ENCODE measurements around the gene ZSWIM8.
A peak's percentile ranks its signal among the peaks of the same experiment; 100 is the strongest.
"Not testable (repeated sequence)": the region's sequence is repeated elsewhere in the genome, so short reads cannot be mapped to it uniquely, and the experiment has no call there.

ZSWIM8 gene

GRCh38 chr10:73785721-73786511 lies 510 bp downstream of the ZSWIM8 start:
- peaks cover 23% of the 10 kb centered on the region for H3K36me3 Mint-ChIP-seq (ENCODE audit: low read depth)
- peaks cover 52% of the 10 kb centered on the region for H3K4me1 Mint-ChIP-seq (ENCODE audit: low read depth)
- peak overlapping the region; percentile 96 for H3K27ac Mint-ChIP-seq
- no peaks in the 10 kb centered on the region for H3K27me3 Mint-ChIP-seq
- H3K4me3 Mint-ChIP-seq, result peak overlapping the region; percentile 96
- no peaks in the 10 kb centered on the region for H3K9me3 Mint-ChIP-seq

GRCh38 chr10:73786512-73786885 lies 1.1 kb downstream of the ZSWIM8 start:
- Mint-ChIP-seq H3K27me3 (no peaks in the 10 kb centered on the region), H3K4me1 (ENCODE audit: low read depth) (peaks cover 49% of the 10 kb centered on the region), H3K9me3 (no peaks in the 10 kb centered on the region), H3K27ac (peak overlapping the region; percentile 96), H3K4me3 (peak overlapping the region; percentile 96), H3K36me3 (ENCODE audit: low read depth) (peaks cover 29% of the 10 kb centered on the region)

DNA sequence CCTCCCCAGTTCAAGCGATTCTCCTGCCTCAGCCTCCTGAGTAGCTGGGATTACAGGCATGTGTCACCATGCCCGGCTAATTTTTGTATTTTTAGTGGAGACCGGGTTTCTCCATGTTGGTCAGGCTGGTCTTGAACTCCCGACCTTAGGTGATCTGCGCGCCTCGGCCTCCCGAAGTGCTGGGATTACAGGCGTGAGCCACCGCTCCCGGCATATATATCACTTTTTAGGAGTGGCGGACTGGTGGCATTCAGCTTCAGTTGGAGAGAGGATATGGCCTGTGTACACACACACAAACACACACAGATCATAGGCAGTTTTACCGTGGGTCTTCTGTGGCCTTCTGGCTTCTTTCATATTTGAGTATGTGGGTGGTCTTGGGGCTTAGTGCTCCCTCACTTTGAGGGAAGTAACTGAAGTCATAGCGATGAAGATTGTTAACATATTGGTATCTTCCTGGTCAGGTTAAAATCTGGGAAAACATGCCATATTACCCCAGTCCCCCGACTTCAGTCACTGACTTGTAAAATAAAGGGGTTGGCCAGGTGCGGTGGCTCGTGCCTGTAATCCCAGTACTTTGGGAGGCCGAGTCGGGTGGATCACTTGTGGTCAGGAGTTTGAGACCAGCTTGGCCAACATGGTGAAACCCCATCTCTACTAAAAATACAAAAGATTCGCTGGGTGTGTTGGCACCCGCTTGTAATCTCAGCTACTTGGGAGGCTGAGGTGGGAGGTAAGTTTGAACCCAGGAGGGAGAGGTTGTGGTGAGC lies 1.8 kb downstream of the ZSWIM8 start:
- not testable (repeated sequence) for H3K4me3 Mint-ChIP-seq

DNA sequence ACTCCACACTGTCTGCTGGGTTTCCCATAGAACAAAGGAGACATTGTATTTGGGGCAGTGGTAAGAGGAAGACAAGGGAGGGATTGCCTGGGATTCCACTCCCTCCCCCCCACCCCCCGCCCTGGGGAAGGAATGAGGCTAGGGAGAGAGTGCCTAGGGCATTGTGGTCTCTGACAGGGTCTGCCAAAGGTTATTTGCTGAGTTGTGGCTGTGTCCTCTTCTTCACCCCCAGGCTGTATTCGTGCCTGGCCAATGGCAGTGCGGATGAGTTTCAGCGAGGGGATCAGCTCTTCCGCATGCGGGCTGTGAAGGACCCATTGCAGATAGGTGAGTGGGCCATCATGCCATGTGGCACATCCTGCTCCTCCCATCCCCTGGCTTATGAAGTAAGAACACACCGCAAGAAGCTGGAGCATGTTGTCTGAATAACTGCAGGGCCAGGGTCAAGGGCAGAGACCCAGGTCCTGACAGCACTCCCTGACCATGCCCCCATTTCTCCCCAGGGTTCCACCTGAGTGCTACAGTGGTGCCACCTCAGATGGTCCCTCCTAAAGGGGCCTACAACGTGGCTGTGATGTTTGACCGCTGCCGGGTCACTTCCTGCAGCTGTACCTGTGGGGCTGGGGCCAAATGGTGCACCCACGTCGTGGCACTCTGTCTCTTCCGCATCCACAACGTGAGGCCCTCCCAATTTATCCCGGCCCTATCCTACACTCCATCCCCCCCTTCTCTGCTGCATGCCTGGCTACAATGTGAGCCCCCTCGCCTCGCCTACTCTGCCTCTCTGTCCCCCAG lies 3.7 kb downstream of the ZSWIM8 start:
- Mint-ChIP-seq H3K4me3 (no peak overlapping the region), H3K27ac (no peak overlapping the region), H3K9me3 (no peaks in the 10 kb centered on the region)

More for the DNA sequence above, 1.8 kb downstream of the ZSWIM8 start:
- peak overlapping the region; percentile 96 for H3K27ac Mint-ChIP-seq
- H3K9me3 Mint-ChIP-seq, H3K27me3 Mint-ChIP-seq: not testable (repeated sequence)
- peaks cover 31% of the 10 kb centered on the region for H3K36me3 Mint-ChIP-seq (ENCODE audit: low read depth)
- H3K4me1 Mint-ChIP-seq (ENCODE audit: low read depth), result peaks cover 49% of the 10 kb centered on the region

GRCh38 chr10:73789659-73790055 lies 4.3 kb downstream of the ZSWIM8 start:
- Mint-ChIP-seq H3K27me3 (no peaks in the 10 kb centered on the region), H3K27ac (no peak overlapping the region), H3K36me3 (ENCODE audit: low read depth) (peaks cover 42% of the 10 kb centered on the region), H3K4me1 (ENCODE audit: low read depth) (peaks cover 29% of the 10 kb centered on the region), H3K4me3 (no peak overlapping the region), H3K9me3 (no peaks in the 10 kb centered on the region)

More for the DNA sequence above, 3.7 kb downstream of the ZSWIM8 start:
- Mint-ChIP-seq H3K4me1 (ENCODE audit: low read depth) (peaks cover 35% of the 10 kb centered on the region), H3K27me3 (no peaks in the 10 kb centered on the region), H3K36me3 (ENCODE audit: low read depth) (peaks cover 36% of the 10 kb centered on the region)

DNA sequence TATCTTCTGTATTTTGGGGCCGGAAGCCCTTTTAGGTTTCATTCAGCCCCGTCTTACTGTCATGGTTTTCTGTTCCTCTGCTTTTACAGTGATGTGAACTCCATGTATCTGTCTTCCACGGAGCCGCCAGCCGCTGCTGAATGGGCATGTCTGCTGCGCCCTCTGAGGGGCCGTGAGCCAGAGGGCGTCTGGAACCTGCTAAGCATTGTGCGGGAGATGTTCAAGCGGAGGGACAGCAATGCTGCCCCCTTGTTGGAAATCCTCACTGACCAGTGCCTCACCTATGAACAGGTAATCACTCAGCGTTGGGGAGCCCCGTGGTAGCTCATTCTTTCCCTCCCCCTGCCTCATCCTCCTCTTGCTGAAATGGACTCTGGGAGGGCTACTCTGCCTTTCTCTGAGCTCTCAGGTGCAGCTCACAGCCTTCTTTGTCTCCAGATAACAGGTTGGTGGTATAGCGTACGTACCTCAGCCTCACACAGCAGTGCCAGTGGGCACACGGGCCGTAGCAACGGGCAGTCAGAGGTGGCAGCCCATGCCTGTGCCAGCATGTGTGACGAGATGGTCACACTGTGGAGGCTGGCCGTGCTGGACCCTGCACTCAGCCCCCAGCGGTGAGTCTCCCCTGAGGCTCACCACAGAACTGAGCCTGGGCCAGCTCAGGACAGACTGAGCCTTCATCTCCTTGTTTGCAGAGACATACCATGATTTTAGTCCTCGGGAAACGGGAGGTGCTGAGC lies 5.7 kb downstream of the ZSWIM8 start:
- H3K27me3 Mint-ChIP-seq, result no peaks in the 10 kb centered on the region
- peaks cover 53% of the 10 kb centered on the region for H3K36me3 Mint-ChIP-seq (ENCODE audit: low read depth)
- peaks cover 19% of the 10 kb centered on the region for H3K4me1 Mint-ChIP-seq (ENCODE audit: low read depth)
- no peak overlapping the region for H3K27ac Mint-ChIP-seq
- no peak overlapping the region for H3K4me3 Mint-ChIP-seq
- no peaks in the 10 kb centered on the region for H3K9me3 Mint-ChIP-seq

GRCh38 chr10:73791871-73792400 lies 6.5 kb downstream of the ZSWIM8 start:
- H3K9me3 Mint-ChIP-seq, result no peaks in the 10 kb centered on the region
- peaks cover 60% of the 10 kb centered on the region for H3K36me3 Mint-ChIP-seq (ENCODE audit: low read depth)
- H3K27ac Mint-ChIP-seq, result no peak overlapping the region
- peaks cover 11% of the 10 kb centered on the region for H3K4me1 Mint-ChIP-seq (ENCODE audit: low read depth)
- H3K4me3 Mint-ChIP-seq, result no peak overlapping the region
- no peaks in the 10 kb centered on the region for H3K27me3 Mint-ChIP-seq

DNA sequence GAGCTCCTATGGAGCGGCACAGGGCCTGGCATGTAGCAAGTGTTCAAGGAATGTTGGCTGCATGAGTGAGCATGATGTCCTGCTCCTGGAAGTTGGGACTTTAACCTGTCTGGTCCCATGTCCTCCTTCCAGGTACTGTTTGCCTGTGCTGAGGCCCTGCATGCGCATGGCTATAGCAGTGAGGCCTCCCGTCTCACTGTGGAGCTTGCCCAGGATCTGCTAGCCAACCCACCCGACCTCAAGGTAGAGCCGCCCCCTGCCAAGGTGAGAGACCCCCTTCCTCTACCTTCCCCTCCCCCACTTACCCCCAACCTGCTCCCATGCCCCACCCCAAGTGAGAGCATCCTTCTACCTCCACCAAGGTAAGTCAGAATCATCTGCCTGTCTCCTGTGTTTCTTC lies 8.1 kb downstream of the ZSWIM8 start:
- Mint-ChIP-seq H3K4me3 (no peak overlapping the region), H3K36me3 (ENCODE audit: low read depth) (peaks cover 69% of the 10 kb centered on the region), H3K9me3 (no peaks in the 10 kb centered on the region), H3K27ac (no peak overlapping the region), H3K4me1 (ENCODE audit: low read depth) (no peaks in the 10 kb centered on the region), H3K27me3 (no peaks in the 10 kb centered on the region)

GRCh38 chr10:73795491-73795890 lies 10.1 kb downstream of the ZSWIM8 start:
- not testable (repeated sequence) for H3K27me3 Mint-ChIP-seq; H3K4me3 Mint-ChIP-seq; H3K27ac Mint-ChIP-seq; H3K9me3 Mint-ChIP-seq; H3K4me1 Mint-ChIP-seq (ENCODE audit: low read depth)
- H3K36me3 Mint-ChIP-seq (ENCODE audit: low read depth), result peaks cover 65% of the 10 kb centered on the region

- not testable (repeated sequence) for H3K4me1 Mint-ChIP-seq (ENCODE audit: low read depth); H3K4me3 Mint-ChIP-seq; H3K9me3 Mint-ChIP-seq; H3K27me3 Mint-ChIP-seq
- peaks cover 60% of the 10 kb centered on the region for H3K36me3 Mint-ChIP-seq (ENCODE audit: low read depth)
- peak overlapping the region; percentile 54 for H3K27ac Mint-ChIP-seq
Observed at GRCh38 chr10:73796035-73796434, 10.6 kb downstream of the ZSWIM8 start.

GRCh38 chr10:73796766-73797165 lies 11.4 kb downstream of the ZSWIM8 start:
- Mint-ChIP-seq H3K27me3 (no peaks in the 10 kb centered on the region), H3K36me3 (ENCODE audit: low read depth) (peaks cover 53% of the 10 kb centered on the region), H3K27ac (peak overlapping the region; percentile 54), H3K4me3 (no peak overlapping the region), H3K9me3 (no peaks in the 10 kb centered on the region), H3K4me1 (ENCODE audit: low read depth) (no peaks in the 10 kb centered on the region)

GRCh38 chr10:73797324-73798025 lies 12.1 kb downstream of the ZSWIM8 start:
- Mint-ChIP-seq H3K4me1 (ENCODE audit: low read depth) (no peaks in the 10 kb centered on the region), H3K27me3 (no peaks in the 10 kb centered on the region), H3K36me3 (ENCODE audit: low read depth) (peaks cover 56% of the 10 kb centered on the region), H3K27ac (no peak overlapping the region), H3K9me3 (no peaks in the 10 kb centered on the region), H3K4me3 (no peak overlapping the region)

GRCh38 chr10:73798087-73798486 lies 12.7 kb downstream of the ZSWIM8 start:
- Mint-ChIP-seq H3K27ac (no peak overlapping the region), H3K27me3 (no peaks in the 10 kb centered on the region), H3K4me1 (ENCODE audit: low read depth) (no peaks in the 10 kb centered on the region), H3K9me3 (no peaks in the 10 kb centered on the region), H3K4me3 (no peak overlapping the region), H3K36me3 (ENCODE audit: low read depth) (peaks cover 60% of the 10 kb centered on the region)
